Lung (tissue), 12 donors: ENCODE data around the gene MLKL. TPM values are rescaled to one million over a fixed set of nuclear protein-coding genes. Genes with fewer than 3 reads are reported as not detected.

Experiments used
- ATAC-seq: fragments of 200-7000 bp; cut with Tn5 transposase; one replicate; pipeline ENCODE4 v1.9.1; 2020; ENCODE audit warnings: moderate number of reproducible peaks; ENCODE audit not compliant: insufficient read depth, low FRiP score
- DNase-seq, 3 donors: peaks; one replicate each; pipeline ENCODE4 v3.0.0-alpha.2; 2013 to 2017
- H3K27ac ChIP-seq, 2 donors: one replicate each; pipeline ENCODE4 v1.5.1; 2013; ENCODE audit warnings: mild to moderate bottlenecking in 2 of 2, moderate library complexity in 2 of 2, control low read depth in 1 of 2, inconsistent platforms in 1 of 2, low read depth in 1 of 2, low read length in 1 of 2
- H3K27me3 ChIP-seq, 3 donors: one replicate each; pipeline ENCODE4 v1.5.1; 2013; ENCODE audit warnings: low read length in 2 of 3; ENCODE audit not compliant: control insufficient read depth in 3 of 3, insufficient read depth in 3 of 3
- H3K36me3 ChIP-seq, 4 donors: one replicate each; pipeline ENCODE4 v1.5.1; 2013; ENCODE audit warnings: low read length in 4 of 4, mild to moderate bottlenecking in 1 of 4, moderate library complexity in 1 of 4; ENCODE audit not compliant: control insufficient read depth in 4 of 4, insufficient read depth in 4 of 4
- H3K4me1 ChIP-seq, 5 donors: one replicate each; pipeline ENCODE4 v1.5.1; 2013; ENCODE audit warnings: low read length in 5 of 5, mild to moderate bottlenecking in 2 of 5, moderate library complexity in 1 of 5; ENCODE audit not compliant: control insufficient read depth in 5 of 5, insufficient read depth in 5 of 5
- H3K4me3 ChIP-seq: one replicate; pipeline ENCODE4 v1.5.1; 2013; ENCODE audit warnings: mild to moderate bottlenecking, control low read depth, moderate library complexity
- H3K9ac ChIP-seq, 2 donors: one replicate each; pipeline ENCODE4 v1.5.1; 2013; ENCODE audit warnings: low read length in 2 of 2, control low read depth in 1 of 2; ENCODE audit not compliant: insufficient read depth in 1 of 2
- H3K9me3 ChIP-seq, 4 donors: one replicate each; pipeline ENCODE4 v1.5.1; 2013; ENCODE audit warnings: low read length in 3 of 4, mild to moderate bottlenecking in 1 of 4, moderate library complexity in 1 of 4; ENCODE audit not compliant: control insufficient read depth in 4 of 4, insufficient read depth in 3 of 4
- WGBS, 2 donors: extraction: QIAGEN DNeasy Blood & Tissue Kit; methylation state at CpG; one replicate each; pipeline ENCODE4 v1.1.7; 2013; 5-methylcytosine and 5-hydroxymethylcytosine counted together
- polyA plus RNA-seq, 2 donors: library from polyadenylated mRNA; stranded (reverse); fragments of 200-250 nt; gene quantifications; one replicate each; pipeline ENCODE4 v1.2.1, GENCODE V29; 2013
- total RNA-seq, 2 donors: library from RNA; depleted of rRNA in 1 of 2; stranded (reverse); fragments of >200 nt in 1 of 2; gene quantifications; one replicate each; pipeline ENCODE4 v1.2.1, GENCODE V29; 2014 to 2021
- TF ChIP-seq, protein P1 (sequence below): IDR thresholded peaks from 2 replicates; pipeline ENCODE4 v1.5.1; 2012; ENCODE audit warnings: mild to moderate bottlenecking; ENCODE audit errors: control extremely low read depth, extremely low read depth
- donor health status: control.
- donor health status: control.
- donor health status: Bipolar disorder and iron deficiency.
- donor health status: healthy.
- donor health status: DM: yes; HTN: yes; CAD: no.

MLKL gene
- total and polyA plus RNA-seq, 4 donors, result 13.1 to 32.1 (median 22.5) TPM

DNA sequence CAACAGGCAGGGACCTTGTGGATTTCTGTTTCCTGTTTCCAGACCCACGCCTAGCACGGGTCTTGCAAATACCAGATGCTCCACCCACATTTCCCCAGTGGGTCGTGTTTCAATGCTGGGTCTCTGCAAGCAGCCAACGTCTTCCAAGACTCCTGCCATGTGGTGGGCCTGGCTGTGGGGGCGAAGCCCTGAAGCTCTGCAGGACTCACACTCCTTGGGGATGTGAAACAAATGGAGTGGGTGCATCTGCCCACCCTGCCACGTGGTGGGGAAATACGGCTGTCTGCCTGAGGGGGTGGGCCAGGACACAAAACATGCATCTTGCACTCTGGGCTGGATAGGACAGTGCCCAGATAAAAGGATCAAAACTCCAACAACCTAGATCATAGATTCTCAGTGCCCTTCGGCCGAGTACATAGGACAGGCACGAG is 41.4 kb upstream of the MLKL start:
- peak in 1 of 3 donors; percentile 30 for DNase-seq
- H3K36me3 ChIP-seq, result no peaks in the 10 kb centered on the region
- no peak overlapping the region for H3K4me3 ChIP-seq
- H3K27ac ChIP-seq, result no peak overlapping the region
- 54 to 55% methylated on average over 10 of the region's 10 CpGs for WGBS, 2 donors
- ATAC-seq, result no peak
- no peak overlapping the region for H3K9ac ChIP-seq
- no peaks in the 10 kb centered on the region for H3K4me1 ChIP-seq
- H3K9me3 ChIP-seq, result peaks cover 0 to 2% (median 0%) of the 10 kb centered on the region in 4 donors
- no peaks in the 10 kb centered on the region for H3K27me3 ChIP-seq
- TF ChIP-seq, protein P1, sequence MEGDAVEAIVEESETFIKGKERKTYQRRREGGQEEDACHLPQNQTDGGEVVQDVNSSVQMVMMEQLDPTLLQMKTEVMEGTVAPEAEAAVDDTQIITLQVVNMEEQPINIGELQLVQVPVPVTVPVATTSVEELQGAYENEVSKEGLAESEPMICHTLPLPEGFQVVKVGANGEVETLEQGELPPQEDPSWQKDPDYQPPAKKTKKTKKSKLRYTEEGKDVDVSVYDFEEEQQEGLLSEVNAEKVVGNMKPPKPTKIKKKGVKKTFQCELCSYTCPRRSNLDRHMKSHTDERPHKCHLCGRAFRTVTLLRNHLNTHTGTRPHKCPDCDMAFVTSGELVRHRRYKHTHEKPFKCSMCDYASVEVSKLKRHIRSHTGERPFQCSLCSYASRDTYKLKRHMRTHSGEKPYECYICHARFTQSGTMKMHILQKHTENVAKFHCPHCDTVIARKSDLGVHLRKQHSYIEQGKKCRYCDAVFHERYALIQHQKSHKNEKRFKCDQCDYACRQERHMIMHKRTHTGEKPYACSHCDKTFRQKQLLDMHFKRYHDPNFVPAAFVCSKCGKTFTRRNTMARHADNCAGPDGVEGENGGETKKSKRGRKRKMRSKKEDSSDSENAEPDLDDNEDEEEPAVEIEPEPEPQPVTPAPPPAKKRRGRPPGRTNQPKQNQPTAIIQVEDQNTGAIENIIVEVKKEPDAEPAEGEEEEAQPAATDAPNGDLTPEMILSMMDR, result no peak

DNA sequence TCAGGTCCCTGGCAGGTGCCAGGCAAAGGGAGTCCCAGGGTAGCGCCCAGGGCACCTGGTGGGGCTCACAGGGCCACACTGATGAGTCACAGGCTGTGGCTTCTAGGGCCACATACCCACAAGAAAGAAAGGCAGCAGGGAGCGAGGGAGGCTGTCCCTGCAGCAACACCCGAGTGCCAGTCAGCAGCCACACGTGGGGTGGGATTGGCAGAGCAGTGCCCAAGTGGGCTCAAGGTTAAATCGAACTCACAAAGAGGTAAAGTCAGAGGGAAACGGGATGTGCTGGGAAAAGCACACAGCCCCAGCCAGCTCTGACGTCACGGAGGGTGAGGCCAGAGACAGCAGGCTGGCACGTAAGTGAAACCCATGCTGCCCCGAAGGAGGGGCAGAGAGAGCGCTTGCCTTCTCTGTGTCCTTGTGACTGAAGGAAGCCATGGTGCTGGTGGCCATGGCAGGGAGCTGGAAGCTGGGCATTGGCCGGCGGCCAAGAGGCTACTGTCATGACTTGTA is 40.2 kb upstream of the MLKL start:
- H3K36me3 ChIP-seq, result no peaks in the 10 kb centered on the region
- H3K4me1 ChIP-seq, result no peaks in the 10 kb centered on the region
- no peak overlapping the region for H3K27ac ChIP-seq
- H3K9me3 ChIP-seq, result peaks cover 0 to 2% (median 0%) of the 10 kb centered on the region in 4 donors
- H3K27me3 ChIP-seq, result no peaks in the 10 kb centered on the region
- H3K9ac ChIP-seq, result no peak overlapping the region
- TF ChIP-seq, protein P1, result no peak
- no peak overlapping the region for H3K4me3 ChIP-seq
- ATAC-seq, result no peak
- no peak for DNase-seq
- WGBS, 2 donors, result 83 to 89% methylated on average over 13 of the region's 13 CpGs

DNA sequence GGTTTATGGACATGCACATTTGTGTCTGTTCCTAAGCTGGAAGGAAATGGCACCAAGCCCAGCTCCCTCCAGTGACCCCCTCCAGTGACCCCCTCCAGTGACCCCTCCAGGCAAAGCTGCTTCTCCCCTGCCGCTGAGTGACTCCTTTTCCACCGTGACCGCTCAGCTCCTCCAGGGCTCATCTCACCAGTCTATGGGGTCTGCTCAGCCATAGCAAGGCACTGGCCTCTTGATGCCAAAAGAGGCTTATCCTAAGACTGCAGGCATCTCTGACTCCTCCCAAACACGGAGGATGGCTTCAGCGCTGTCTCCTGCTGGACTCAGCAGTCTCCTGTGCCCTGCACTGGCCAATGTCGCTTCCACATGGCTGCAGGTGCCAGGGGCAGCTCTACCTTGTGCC is 38.6 kb upstream of the MLKL start:
- H3K36me3 ChIP-seq, result no peaks in the 10 kb centered on the region
- ATAC-seq, result no peak
- no peak overlapping the region for H3K9ac ChIP-seq
- H3K9me3 ChIP-seq, result no peaks in the 10 kb centered on the region
- H3K27me3 ChIP-seq, result no peaks in the 10 kb centered on the region
- no peak overlapping the region for H3K27ac ChIP-seq
- DNase-seq, result no peak
- TF ChIP-seq, protein P1, result no peak
- WGBS, 2 donors, result 85 to 93% methylated on average over 6 of the region's 6 CpGs
- no peak overlapping the region for H3K4me3 ChIP-seq
- H3K4me1 ChIP-seq, result peaks cover 0 to 12% (median 0%) of the 10 kb centered on the region in 5 donors

DNA sequence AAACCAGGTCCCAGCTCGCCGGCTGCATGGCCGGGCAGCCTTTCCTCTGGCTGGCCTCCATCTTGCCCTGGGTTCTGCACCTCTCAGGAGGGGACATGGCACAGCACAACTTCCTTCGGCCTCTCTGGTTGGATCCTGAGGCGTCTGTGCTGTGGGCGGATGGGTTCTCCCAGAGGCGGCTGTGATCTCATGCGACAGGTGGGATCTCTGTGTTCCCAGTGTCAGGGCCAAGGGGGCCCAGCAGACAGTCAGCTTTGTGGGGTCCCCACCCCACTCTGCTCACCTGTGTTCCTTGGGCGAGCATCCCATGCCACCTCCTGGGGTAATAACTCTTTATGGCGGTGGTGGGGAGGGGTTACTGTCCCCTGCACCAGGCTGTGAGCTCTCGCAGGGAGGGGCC is 38.2 kb upstream of the MLKL start:
- WGBS, 2 donors, result 96% methylated on average over 11 of the region's 11 CpGs

More for the DNA sequence above, 38.2 kb upstream of the MLKL start:
- Histone ChIP-seq H3K27me3 (no peaks in the 10 kb centered on the region), H3K36me3 (no peaks in the 10 kb centered on the region), H3K27ac (no peak overlapping the region), H3K9me3 (no peaks in the 10 kb centered on the region), H3K4me1 (peaks cover 0 to 14% (median 0%) of the 10 kb centered on the region in 5 donors), H3K9ac (no peak overlapping the region), H3K4me3 (no peak overlapping the region)
- ATAC-seq, result no peak
- TF ChIP-seq, protein P1, result no peak
- DNase-seq, result no peak
